Activated T-helper 1 cell treated with Interleukin-2 at 50 U/mL for 16 hours (primary cell): ENCODE results near the gene MAST2.
A peak's percentile ranks its signal among the peaks of the same experiment; 100 is the strongest.
"Not testable (repeated sequence)": the region's sequence is repeated elsewhere in the genome, so short reads cannot be mapped to it uniquely, and the experiment has no call there.

Experiments used
- DNase-seq: peaks from one replicate; pipeline ENCODE4 v3.0.0-alpha.2; 2020; ENCODE audit warnings: low read depth

Gene MAST2

DNA sequence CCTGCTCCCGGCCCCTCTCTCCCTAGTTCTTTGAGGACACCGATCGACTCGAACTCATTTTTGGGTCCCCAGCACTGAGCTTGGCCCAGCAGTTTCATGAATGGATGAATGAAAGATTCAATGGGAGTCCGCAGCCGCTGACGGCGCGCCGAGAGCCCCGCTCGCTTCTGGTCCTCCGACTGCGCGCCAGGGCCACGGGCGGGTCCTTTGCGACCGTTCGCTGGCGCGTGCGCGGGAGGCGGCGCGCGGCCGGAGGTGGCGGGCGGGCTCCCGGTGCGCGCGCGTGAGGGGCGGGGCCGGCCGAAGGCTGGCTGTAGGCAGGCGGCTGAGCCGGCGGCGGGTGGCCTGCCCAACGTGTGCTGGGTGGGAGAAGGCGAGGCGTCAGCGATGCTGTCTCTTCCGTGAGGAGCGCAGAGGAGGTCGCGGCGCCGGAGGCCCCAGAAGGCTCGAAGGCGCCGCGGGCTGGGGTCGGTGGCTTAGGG is at the start of gene MAST2:
Gene MAST2, plus strand, starts transcription at position 314 of the 482 bp plus-strand sequence. CDS start 284 bp downstream, outside the sequence.
- peak; percentile 79 for DNase-seq

DNA sequence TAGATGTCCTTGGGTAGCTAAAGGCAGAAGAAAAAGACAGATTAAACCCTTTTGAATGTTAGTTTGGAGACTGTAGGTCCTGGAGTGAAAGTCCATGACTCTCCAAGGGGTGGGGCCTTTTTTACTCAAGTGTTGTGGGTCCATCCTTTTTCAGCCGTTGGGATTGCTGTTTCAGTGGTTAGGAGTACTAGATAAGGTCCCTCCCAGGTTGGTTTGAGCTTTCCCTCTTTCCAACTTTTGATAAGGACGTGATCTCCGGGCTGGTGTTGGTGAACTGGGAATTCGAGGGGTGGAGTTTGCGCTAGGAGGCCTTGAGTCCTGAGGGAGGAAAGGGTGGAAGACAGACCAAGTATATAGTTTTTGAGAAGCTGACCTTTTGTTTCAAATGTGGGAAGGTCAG is 47.7 kb upstream of the MAST2 start:
- no peak for DNase-seq

DNA sequence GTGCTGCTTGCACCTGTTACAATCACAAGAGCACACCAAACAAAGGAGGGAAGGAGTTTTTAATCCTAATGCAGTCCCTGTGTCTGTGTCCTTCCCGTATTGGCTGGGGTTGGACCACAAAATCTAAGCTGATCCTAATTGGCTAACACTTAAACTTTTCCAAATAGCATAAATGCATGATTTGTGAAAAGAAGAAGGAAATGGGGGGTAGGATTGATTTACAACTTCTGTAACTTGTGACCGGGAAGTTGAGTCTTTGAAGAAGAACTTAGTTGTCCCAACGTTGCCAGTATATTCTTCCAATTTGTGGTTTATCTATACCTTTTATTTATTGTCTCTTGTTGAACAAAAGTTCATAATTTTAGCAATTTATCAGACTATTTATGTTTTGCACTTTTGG is 41.1 kb upstream of the MAST2 start:
- no peak for DNase-seq

DNA sequence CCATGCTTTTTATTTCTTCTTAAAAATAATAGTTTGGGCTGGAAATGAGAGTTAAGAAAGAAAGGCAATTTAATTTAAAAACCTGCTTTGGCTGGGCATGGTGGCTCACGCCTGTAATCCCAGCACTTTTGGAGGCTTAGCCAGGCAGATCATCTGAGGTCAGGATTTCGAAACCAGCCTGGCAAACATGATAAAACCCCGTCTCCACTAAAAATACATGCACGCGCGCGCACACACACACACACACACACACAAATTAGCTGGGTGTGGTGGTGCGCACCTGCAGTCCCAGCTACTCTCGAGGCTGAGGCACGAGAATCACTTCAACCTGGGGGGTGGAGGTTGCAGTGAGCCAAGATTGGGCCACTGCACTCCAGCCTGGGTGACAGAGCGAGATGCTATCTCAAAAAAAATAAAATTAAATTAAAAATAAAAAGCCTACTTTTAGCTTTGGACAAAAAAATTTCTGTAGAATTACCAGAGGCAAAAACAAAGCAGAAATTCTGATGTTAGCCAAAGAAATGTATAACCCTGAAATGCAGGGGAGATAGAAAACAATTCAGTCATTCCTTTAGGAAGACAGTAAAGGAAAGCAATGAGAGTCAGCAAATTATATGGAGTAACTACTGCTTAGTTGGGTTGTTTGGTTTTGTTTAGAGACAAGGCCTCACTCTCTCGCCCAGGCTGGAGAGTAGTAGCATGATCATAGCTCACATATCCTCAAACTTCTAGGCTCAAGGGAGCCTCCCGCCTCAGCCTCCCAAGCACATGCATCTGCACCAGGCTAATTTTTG is 37.2 kb upstream of the MAST2 start:
- no peak for DNase-seq

- no peak for DNase-seq
Observed at GRCh38 chr1:45767035-45767434, 36.4 kb upstream of the MAST2 start.

DNA sequence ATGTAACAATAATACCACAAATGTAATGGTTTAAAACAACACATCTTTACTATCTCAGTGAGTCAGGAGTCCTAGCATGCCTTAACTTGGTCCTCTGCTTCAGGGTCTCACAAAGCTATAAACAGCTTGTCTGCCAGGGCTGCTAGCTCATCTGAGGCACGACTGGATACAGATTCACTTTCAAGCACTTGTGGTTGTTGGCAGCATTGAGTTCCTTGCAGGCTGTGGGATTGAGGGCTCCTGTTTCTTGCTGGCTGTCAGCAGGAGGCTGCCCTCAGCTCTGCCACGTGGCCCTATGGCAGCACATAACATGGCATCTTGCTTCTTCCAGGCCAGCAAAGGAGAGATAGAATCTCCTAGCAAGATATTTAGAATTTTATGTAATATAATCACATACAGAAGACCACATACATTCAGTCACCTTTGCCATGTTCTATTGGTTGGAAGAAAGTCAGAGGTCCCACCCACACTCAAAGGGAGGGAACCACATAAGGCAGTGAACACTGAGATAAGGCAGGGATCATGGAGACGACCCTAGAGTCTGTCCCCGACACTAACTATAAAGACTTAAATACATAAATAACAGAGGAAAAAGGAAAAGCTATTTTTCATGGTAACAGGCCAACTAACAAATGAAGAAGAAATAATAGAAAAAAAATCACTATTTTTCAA is 34.0 kb upstream of the MAST2 start:
- DNase-seq: no peak

GRCh38 chr1:45772971-45773370 is 30.4 kb upstream of the MAST2 start:
- no peak for DNase-seq

DNA sequence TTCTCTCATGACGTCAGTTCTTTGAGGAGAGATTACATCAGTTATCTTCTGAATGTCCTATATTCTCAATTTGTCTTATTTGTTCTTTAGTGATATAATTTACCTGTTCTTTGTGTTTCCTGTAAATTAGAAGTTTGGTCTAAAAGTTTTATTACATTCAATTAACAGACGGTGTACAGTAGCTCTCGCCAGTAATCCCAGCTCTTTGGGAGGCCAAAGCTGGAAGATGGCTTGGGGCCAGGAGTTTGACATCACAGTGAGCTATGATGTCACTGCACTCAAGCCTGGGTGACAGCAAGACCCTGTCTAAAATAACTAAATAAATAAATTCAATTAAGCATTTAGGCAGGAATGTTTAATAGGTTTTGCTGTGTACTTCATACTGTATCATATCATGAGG is 27.6 kb upstream of the MAST2 start:
- DNase-seq: no peak

GRCh38 chr1:45785583-45785982 is 17.8 kb upstream of the MAST2 start:
- DNase-seq: peak; percentile 10

- DNase-seq: no peak
Observed at GRCh38 chr1:45787905-45788304, 15.5 kb upstream of the MAST2 start.

- DNase-seq: no peak
Observed at GRCh38 chr1:45789601-45790000, 13.8 kb upstream of the MAST2 start.

GRCh38 chr1:45792744-45793143 is 10.7 kb upstream of the MAST2 start:
- DNase-seq: no peak

DNA sequence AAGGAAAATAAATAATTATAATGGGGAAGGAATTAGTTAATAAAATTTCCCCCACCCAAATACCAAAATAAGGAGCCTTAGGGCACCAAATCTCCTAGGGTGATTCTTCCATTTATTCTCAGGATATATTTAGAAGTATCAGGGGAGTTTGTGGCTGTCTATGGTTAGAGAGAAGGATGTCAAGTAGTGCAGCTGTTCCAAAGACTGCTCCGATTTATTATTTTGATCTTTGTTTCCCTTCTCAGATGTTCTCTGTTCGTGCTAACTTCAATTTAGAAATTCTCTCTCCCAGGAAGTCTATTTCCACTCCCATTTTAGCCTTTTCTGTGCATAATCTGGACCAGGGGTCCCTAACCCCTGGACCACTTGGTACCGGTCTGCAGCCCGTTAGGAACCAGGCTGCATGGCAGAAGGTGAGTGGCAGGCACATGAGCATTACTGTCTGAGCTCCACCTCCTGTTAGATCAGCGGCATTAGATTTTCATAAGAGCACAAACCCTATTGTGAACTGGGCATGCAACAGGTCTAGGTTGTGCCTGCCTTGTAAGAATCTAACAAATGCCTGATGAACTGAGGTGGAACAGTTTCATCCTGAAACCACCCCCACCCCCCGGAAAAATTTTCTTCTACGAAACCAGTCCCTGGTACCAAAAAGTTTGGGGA is 9.3 kb upstream of the MAST2 start:
- no peak for DNase-seq

GRCh38 chr1:45796381-45796780 is 7.0 kb upstream of the MAST2 start:
- DNase-seq: no peak

GRCh38 chr1:45796946-45797345 is 6.5 kb upstream of the MAST2 start:
- DNase-seq: no peak

- no peak for DNase-seq
Observed at GRCh38 chr1:45800899-45801298, 2.5 kb upstream of the MAST2 start.

DNA sequence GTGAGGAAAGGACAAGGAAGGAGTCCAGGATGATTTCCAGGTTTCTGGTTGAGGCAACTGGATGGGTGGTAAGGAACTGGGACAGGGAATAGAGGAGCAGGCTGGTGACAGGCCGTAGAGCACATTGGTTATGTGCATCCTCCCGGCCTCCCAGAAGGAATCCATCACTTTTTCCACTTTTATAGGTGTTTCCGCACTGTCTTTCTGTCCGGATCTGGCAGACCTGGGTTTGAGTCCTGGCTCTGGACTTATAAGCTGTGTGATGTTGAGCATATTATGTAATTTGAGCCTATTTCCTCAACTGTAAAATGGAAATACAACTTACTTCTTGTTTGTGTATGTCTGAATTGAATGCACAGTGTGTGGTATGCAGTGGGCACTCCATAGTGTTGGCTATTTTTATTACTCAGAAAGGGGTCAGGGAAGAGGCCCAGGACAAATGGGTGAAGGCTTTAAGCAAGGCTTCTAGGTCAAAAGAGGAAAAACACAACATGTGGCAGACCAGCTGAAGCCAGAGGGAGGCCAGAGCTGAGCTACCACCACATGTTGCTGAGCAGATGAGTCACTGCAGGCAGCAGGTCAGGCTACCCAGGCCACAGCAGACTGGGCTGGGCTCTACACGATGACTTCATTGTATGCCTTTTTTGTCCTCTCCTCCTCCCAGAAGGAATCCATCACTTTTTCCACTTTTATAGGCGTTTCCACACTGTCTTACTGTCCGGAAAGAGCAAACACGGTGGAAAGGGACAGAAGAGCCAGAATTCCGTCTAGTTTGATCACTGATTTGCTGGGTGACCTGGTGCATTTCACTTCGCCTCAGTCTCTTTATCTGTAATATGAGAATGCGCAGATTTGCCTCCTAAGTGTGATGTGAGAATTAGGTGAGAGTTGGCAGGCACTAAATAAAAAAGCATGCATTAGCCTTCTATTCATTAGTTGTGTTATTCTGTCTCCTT is 791 bp upstream of the MAST2 start:
- no peak for DNase-seq

GRCh38 chr1:45803781-45804668 is 613 bp downstream of the MAST2 start:
- not testable (repeated sequence) for DNase-seq

- no peak for DNase-seq
Observed at GRCh38 chr1:45804669-45804969, 1.2 kb downstream of the MAST2 start.

DNA sequence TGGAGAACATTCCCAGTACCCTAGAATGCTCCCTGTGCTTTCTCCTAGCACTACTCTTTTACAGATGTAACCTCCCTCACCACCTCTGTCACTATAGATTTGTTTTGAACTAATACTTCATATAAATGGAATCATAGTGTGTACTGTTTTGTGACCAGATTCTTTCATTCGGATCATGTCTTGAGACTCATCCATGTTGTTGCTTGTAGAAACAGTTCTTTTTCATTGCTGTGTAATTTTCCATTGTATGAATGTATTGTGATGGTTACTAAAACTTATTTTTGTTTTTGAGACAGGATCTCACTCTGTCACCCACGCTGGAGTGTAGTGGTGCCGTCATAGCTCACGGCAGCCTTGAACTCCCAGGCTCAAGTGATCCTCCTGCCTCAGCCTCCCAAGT is 2.7 kb downstream of the MAST2 start:
- DNase-seq: no peak

DNA sequence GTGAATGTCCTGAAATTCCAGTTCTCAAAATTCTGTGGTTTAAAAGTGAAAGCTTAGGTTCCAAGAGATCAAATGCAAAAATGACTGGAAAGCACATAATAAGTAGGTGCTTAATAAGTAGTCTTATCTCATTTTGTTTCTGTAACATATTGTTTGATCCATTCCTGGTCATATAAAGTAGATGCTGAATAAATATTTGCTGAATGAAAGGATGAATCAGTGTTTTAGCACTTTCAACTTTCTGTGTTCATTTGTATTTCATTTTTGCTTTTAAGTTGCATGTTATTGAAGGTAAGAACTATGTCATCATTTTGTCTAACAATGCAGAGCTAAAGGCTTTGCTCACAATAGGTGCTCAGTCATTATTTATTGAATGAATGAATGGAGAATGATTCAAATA is 6.3 kb downstream of the MAST2 start:
- DNase-seq: no peak
